Activated CD4-positive, alpha-beta T cell treated with anti-CD3 and anti-CD28 coated beads, Interleukin-10, Interleukin-2, amounts not matched to agents 100 ng/mL and 50 ng/mL, durations not matched to agents 16 hours and 8 hours (primary cell): ENCODE data around the gene OLAH.
"Not testable (repeated sequence)": the region's sequence is repeated elsewhere in the genome, so short reads cannot be mapped to it uniquely, and the experiment has no call there.

Source experiments
- DNase-seq: peaks from one replicate; pipeline ENCODE4 v3.0.0-alpha.2; 2020

OLAH gene

DNA sequence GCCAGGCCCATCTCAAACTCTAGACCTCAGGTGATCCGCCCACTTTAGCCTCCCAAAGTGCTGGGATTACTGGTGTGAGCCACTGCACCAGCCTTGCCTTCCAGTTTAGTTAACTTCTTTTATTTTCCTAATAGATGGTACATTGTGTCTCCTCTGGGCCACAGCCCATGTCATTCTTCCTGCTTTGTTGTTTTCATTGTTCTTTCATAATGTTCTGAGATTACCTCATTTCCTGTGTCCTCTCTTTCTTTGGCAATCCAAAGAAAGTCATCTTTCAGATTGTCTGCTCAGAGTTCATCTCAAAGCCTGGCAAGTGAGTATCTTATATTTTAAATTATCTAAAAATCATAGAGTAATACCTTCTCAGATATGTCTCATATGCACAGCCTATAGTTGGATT lies at the start of gene OLAH:
OLAH (plus strand) TSS at position 270 of the 400 bp plus-strand sequence. CDS start 3,346 bp downstream, outside the sequence.
- DNase-seq, result peak; percentile 7

DNA sequence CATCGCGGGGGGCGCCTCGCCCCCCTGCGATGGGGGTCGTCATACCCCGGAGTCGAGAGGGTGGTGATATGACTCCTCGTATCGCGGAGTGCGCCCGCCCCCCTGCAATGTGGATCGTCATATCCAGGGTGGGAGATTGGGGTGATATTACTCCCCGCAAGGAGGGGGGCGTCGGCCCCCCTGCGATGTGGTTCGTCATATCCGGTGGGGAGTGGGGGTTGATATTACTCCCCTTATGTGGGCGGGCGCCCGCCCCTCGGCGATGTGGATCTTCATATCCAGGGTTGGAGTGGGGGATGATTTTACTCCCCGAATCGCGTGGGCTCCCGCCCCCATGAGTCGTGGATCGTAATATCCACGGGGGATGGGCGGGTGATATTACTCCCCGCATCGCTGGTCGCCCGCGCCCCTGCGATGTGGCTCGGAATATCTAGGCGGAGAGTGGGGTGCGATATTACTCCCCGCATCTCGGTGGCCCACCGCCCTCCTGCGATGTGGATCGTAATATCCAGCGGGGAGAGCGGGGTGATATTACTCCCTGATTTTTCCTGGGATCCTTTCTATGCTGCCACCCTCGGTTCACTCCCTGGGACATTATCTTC lies 47.7 kb upstream of the OLAH start:
- no peak for DNase-seq

DNA sequence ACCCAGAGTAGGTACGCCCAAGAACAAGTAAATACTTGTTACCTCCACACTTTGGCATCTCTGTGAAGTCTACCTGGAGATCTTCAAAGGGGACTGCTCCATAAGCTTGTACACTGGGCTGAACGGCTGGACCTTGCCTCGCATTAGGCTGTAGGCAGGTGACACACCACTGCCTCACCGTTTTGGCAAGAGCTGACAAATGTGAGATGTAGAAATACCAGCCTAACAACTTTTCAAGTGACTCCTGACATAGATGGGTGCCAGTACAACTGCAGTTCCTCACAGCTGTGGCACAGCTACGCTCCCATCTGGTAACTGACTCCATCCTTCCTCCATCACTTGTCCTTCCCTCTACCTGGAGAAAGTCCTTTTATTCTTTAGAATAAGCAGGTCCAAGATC lies 30.2 kb upstream of the OLAH start:
- DNase-seq, result not testable (repeated sequence)

DNA sequence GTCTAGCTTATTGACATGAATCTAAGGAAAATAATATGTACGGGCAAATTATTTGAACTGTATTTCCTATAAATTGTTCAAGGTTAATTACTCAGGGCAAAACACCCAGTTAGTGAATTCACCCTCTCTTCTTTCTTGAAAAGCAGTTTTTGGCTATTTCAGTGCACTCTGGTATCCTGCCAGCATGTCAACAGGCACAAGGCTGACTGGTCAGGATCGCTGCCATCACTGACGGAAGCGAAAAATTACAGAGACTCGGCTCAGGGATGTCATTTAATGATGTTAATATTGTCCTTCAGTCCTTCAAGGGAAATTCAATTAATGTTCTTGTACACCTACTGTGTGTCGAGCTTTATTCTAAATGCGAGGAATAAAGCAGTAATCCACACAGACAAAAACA lies 28.3 kb upstream of the OLAH start:
- DNase-seq, result no peak

DNA sequence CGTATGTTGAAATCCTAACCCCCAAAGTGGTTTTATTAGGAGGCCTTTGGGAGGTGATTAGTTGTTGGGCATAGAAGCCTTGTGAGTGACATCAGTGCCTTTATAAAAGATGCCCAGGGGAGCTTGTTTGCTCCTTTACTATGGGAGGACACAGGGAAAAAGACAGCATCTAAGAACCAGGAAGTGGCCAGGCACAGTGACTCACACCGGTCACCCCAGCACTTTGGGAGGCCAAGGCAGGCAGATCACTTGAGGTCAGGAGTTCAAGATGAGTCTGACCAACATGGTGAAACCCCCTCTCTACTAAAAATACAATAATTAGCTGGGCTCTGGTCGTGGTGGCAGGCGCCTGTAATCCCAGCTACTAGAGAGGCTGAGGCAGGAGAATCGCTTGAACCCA lies 22.8 kb upstream of the OLAH start:
- DNase-seq, result not testable (repeated sequence)

DNA sequence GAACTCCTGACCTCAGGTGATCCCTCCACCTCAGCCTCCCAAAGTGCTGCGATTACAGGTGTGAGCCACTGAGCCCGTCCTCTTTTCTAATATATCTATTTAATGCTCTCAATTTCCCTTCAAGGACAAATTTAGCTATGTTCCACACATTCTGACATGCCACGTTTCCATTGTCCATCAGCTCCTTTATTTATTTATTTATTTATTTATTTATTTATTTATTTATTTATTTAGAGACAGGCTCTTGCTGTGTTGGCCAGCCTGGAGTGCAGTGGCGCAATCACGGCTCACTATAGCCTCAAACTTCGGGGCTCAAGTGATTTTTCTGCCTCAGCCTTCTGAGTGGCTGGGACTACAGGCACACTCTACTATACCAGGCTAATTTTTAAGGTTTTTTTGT lies 20.7 kb upstream of the OLAH start:
- not testable (repeated sequence) for DNase-seq

GRCh38 chr10:15024017-15025004 lies 19.4 kb upstream of the OLAH start:
- DNase-seq, result not testable (repeated sequence)

DNA sequence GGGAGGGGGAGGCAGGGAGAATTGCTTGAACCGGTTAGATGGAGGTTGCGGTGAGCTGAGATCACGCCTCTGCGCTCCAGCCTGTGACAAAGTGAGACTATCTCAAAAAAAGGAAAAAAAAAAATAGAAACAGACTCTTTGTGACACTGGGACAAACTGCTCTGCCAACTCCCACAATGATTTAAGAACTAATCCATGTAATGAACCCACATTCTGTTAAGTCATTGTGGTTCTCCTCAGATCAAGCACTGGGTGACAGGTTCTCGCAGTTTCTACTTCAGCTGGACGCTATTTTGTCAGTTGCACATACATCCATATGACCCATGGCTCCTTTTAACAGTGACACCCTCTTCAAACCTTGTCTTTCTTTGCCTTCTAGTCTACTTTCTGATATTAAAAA lies 18.7 kb upstream of the OLAH start:
- DNase-seq, result not testable (repeated sequence)

GRCh38 chr10:15027741-15028140 lies 16.0 kb upstream of the OLAH start:
- DNase-seq, result no peak

- no peak for DNase-seq
These were observed 8.1 kb upstream of the OLAH start for GRCh38 chr10:15035385-15036301.

- DNase-seq, result no peak
These were observed 6.1 kb upstream of the OLAH start for GRCh38 chr10:15037691-15038090.

DNA sequence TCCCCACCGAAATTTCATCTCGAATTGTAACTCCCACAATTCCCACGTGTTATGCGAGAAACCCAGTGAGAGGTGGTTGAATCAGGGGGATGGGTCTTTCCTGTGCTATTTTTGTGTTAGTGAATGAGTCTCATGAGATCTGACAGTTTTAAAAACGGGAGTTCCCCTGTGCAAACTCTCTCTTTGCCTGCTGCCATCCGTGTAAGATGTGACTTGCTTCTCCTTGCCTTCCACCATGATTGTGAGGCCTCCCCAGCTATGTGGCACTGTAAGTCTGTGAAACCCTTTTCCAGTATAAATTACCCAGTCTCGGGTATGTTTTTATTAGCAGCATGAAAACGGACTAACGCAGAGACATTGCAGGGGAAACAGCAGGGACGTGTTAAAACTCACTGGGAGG lies 5.3 kb upstream of the OLAH start:
- DNase-seq, result no peak

GRCh38 chr10:15045380-15045779 lies 1.6 kb downstream of the OLAH start:
- no peak for DNase-seq

DNA sequence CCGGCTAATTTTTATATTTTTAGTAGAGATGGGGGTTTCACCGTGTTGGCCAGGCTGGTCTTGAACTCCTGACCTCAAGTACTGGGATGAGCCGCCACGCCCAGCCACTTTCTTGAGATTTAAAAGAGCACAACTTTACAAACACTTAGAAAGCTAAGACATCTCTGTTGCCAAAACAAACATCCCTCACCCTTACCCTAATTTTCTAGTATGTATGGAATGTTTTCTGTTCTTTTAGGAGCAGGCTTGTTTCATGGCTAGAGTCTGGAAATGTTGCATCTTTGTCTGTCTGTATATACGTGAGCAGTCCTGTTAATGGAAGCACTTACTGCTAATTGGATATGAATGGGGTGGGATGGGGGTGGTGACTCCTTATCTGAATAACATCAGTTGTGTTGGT lies 2.9 kb downstream of the OLAH start:
- no peak for DNase-seq

- DNase-seq, result no peak
These were observed 5.8 kb downstream of the OLAH start for GRCh38 chr10:15049533-15049932.

- no peak for DNase-seq
These were observed 8.4 kb downstream of the OLAH start for GRCh38 chr10:15052121-15052520.

- no peak for DNase-seq
These were observed 9.3 kb downstream of the OLAH start for GRCh38 chr10:15053061-15053460.

- no peak for DNase-seq
These were observed 14.9 kb downstream of the OLAH start for GRCh38 chr10:15058689-15059088.

- no peak for DNase-seq
These were observed 16.2 kb downstream of the OLAH start for GRCh38 chr10:15059914-15060313.

GRCh38 chr10:15060638-15061037 lies 16.9 kb downstream of the OLAH start:
- no peak for DNase-seq

DNA sequence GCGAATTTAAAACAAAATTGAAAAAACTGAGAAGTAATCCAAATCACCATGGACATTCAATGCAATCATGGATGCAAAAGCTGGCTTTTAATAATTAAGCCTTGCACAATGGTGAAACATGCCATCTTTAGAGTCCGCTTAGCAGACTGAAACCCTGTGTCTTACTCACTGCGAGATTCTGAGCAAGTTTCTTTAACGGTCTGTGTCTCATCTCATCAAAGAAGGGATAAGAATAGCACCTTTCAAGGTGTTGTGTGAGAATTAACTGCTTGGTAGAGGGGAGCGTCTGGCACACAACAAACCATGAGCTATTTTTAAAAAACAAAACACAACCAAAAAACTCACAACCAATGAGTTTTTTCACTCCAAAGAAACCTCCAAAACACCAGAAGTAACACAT lies 23.4 kb downstream of the OLAH start:
- no peak for DNase-seq

GRCh38 chr10:15068802-15069201 lies 25.1 kb downstream of the OLAH start:
- no peak for DNase-seq

DNA sequence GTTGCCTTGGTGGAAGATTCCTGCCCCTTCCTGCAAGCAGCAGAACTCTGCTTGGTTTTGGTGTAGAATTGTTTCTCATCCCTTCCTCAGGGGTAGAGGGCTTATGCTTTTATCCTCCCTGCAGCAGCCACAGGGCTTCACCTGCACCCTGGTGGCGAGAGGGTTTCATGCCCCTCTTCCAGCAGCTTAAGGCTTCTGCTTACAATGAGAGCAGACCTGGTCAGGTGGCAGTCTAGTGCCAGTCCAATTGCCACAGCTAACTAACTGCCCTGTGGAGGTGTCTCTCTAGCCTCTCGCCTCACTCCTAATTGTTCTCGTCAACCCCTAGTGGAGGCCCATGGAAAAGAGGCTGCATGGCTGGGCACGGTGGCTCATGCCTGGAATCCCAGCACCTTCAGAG lies 25.5 kb downstream of the OLAH start:
- no peak for DNase-seq
